Neural progenitor cell (in vitro differentiated cells): ENCODE measurements around the gene PPIC. TPM values are rescaled to one million over a fixed set of nuclear protein-coding genes. Genes with fewer than 3 reads are reported as not detected.

Experiments
- DNase-seq: peaks from one replicate; pipeline ENCODE4 v3.0.0-alpha.2; 2016; ENCODE audit warnings: low spot score
- H2AFZ ChIP-seq: fragments of 200-600 bp; sonication (generic); replicated peaks from 2 replicates; pipeline ENCODE4 v1.6.1; 2016; ENCODE audit warnings: antibody characterized with exemption
- H3F3A ChIP-seq: fragments of 200-600 bp; sonication (generic); 2 replicates; pipeline ENCODE4 v1.6.1; 2016; ENCODE audit warnings: antibody characterized with exemption, low read depth
- H3K27ac ChIP-seq: fragments of 200-600 bp; sonication (generic); 2 replicates; pipeline ENCODE4 v1.5.1; 2016; ENCODE audit warnings: mild to moderate bottlenecking
- H3K27me3 ChIP-seq: fragments of 200-600 bp; sonication (generic); 2 replicates; pipeline ENCODE4 v1.6.1; 2016; ENCODE audit warnings: mild to moderate bottlenecking, moderate library complexity
- H3K36me3 ChIP-seq: fragments of 200-600 bp; sonication (generic); 2 replicates; pipeline ENCODE4 v1.5.1; 2016
- H3K4me1 ChIP-seq: fragments of 200-600 bp; sonication (generic); 2 replicates; pipeline ENCODE4 v1.6.1; 2016; ENCODE audit warnings: mixed run types
- H3K4me2 ChIP-seq: fragments of 200-600 bp; sonication (generic); 2 replicates; pipeline ENCODE4 v1.6.1; 2016
- H3K4me3 ChIP-seq: fragments of 200-600 bp; sonication (generic); 2 replicates; pipeline ENCODE4 v1.5.1; 2016
- H3K79me2 ChIP-seq: fragments of 200-600 bp; sonication (generic); 2 replicates; pipeline ENCODE4 v1.6.1; 2016; ENCODE audit warnings: low read depth
- H3K9ac ChIP-seq: fragments of 200-600 bp; sonication (generic); 2 replicates; pipeline ENCODE4 v1.6.1; 2016
- H3K9me3 ChIP-seq: fragments of 200-600 bp; sonication (generic); 2 replicates; pipeline ENCODE4 v1.5.1; 2016; ENCODE audit warnings: low read depth
- H4K20me1 ChIP-seq: fragments of 200-600 bp; sonication (generic); 2 replicates; pipeline ENCODE4 v1.6.1; 2016; ENCODE audit warnings: low read depth
- H3K27ac Mint-ChIP-seq: 3 replicates; pipeline ENCODE4 v1.8.0; 2021; ENCODE audit warnings: mixed read lengths
- H3K27me3 Mint-ChIP-seq: 2 replicates; pipeline ENCODE4 v1.8.0; 2022; ENCODE audit warnings: low read depth, mild to moderate bottlenecking, inconsistent platforms, moderate library complexity, mixed read lengths; ENCODE audit not compliant: insufficient read depth
- H3K36me3 Mint-ChIP-seq: 3 replicates; pipeline ENCODE4 v1.8.0; 2021; ENCODE audit warnings: mixed read lengths
- H3K4me1 Mint-ChIP-seq: 3 replicates; pipeline ENCODE4 v1.8.0; 2021; ENCODE audit warnings: mixed read lengths
- H3K4me3 Mint-ChIP-seq: 3 replicates; pipeline ENCODE4 v1.8.0; 2021; ENCODE audit warnings: mild to moderate bottlenecking, moderate library complexity, mixed read lengths
- H3K9me3 Mint-ChIP-seq: 3 replicates; pipeline ENCODE4 v1.8.0; 2020; ENCODE audit warnings: mixed read lengths
- EZH2 ChIP-seq: fragments of 200-600 bp; sonication (generic); IDR thresholded peaks from 2 replicates; pipeline ENCODE4 v1.6.1; 2017; ENCODE audit warnings: antibody characterized with exemption, mild to moderate bottlenecking, moderate library complexity
- EZH2phosphoT487 ChIP-seq: fragments of 200-600 bp; sonication (generic); IDR thresholded peaks from 2 replicates; pipeline ENCODE4 v1.6.1; 2017; ENCODE audit warnings: antibody characterized with exemption
- total RNA-seq: library from RNA; depleted of rRNA; stranded (reverse); fragments of >200 nt; gene quantifications from 2 replicates; pipeline ENCODE4 v1.2.3, GENCODE V29; 2015; ENCODE audit warnings: low replicate concordance
- TF ChIP-seq, protein P1 (sequence below): fragments of 200-600 bp; sonication (generic); IDR thresholded peaks from 2 replicates; pipeline ENCODE4 v1.5.1; 2017; ENCODE audit warnings: antibody characterized with exemption, mild to moderate bottlenecking

Gene PPIC
- total RNA-seq, 1 donor from 2014 or later: not detected

DNA sequence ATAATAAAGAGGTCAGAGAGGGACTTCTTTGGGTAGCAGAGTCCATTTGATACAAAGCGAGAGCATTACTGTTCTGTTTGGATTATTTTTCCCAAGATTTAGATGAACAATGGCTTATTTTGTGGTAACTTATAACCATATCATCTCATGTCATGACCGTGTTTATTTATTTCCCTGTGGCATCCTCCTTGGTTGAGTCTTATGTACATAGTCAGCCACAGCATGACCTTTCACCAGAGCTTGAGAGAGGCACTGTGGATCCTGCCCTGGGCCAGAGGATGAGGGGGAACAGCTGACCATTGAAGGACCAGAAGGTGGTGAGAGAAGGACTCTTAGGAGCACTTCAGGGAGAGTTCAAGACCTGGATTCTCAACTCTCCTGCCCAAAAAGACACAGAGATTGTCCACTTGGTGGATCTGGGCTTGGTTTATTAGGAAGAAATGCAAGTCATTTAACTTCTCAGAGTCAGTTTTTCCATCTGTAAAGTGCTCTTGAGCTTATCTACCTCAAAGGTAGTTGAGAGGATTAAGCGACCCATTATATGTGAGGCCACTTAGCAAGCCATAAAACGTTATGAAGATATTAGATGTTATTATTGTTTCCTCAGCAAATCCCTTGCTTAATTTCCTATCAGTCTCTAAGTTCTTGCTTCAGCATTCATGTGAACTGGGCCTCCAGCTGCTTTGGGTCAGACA is 51.4 kb downstream of the PPIC start:
- no peaks in the 10 kb centered on the region for H3K36me3 ChIP-seq
- Mint-ChIP-seq H3K27ac (no peak overlapping the region), H3K4me3 (no peak overlapping the region), H3K27me3 (no peaks in the 10 kb centered on the region), H3K9me3 (no peaks in the 10 kb centered on the region), H3K36me3 (no peaks in the 10 kb centered on the region), H3K4me1 (no peaks in the 10 kb centered on the region)
- H3K4me2 ChIP-seq: no peak overlapping the region
- DNase-seq: no peak
- H3K4me3 ChIP-seq: no peak overlapping the region
- H2AFZ ChIP-seq: no peak overlapping the region
- H3K4me1 ChIP-seq: no peaks in the 10 kb centered on the region
- no peak overlapping the region for H3K27ac ChIP-seq
- H3K79me2 ChIP-seq: no peaks in the 10 kb centered on the region
- no peaks in the 10 kb centered on the region for H3K9me3 ChIP-seq
- H3F3A ChIP-seq: no peaks in the 10 kb centered on the region
- H3K27me3 ChIP-seq: no peaks in the 10 kb centered on the region
- no peak for TF ChIP-seq EZH2phosphoT487
- TF ChIP-seq EZH2: no peak
- TF ChIP-seq, protein P1, sequence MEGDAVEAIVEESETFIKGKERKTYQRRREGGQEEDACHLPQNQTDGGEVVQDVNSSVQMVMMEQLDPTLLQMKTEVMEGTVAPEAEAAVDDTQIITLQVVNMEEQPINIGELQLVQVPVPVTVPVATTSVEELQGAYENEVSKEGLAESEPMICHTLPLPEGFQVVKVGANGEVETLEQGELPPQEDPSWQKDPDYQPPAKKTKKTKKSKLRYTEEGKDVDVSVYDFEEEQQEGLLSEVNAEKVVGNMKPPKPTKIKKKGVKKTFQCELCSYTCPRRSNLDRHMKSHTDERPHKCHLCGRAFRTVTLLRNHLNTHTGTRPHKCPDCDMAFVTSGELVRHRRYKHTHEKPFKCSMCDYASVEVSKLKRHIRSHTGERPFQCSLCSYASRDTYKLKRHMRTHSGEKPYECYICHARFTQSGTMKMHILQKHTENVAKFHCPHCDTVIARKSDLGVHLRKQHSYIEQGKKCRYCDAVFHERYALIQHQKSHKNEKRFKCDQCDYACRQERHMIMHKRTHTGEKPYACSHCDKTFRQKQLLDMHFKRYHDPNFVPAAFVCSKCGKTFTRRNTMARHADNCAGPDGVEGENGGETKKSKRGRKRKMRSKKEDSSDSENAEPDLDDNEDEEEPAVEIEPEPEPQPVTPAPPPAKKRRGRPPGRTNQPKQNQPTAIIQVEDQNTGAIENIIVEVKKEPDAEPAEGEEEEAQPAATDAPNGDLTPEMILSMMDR: no peak
- H3K9ac ChIP-seq: no peak overlapping the region
- no peaks in the 10 kb centered on the region for H4K20me1 ChIP-seq

DNA sequence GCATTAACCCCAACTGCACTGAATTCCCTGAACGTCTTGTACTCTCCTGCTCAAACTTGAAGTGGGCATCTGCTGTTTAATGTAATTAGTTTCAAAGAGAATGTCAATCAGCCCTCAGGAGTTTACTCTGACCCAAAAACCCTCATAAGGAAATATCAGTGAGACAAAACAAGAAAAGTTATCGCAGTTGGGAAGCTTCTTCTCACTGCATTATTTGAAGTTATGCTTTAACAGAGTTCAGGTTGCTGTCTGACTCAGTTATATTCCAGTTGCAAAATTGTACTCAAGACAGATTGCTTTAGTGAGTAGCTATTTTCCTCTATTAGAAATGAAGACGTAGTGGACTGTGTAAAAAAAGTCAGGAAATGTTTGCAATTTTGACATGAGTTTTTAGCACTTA is 52.1 kb downstream of the PPIC start:
- Histone ChIP-seq H3K79me2 (no peaks in the 10 kb centered on the region), H3K27ac (no peak overlapping the region), H3K4me2 (no peak overlapping the region), H3K36me3 (no peaks in the 10 kb centered on the region), H3K4me3 (no peak overlapping the region), H3K9me3 (no peaks in the 10 kb centered on the region), H3K9ac (no peak overlapping the region), H3K27me3 (no peaks in the 10 kb centered on the region), H3K4me1 (no peaks in the 10 kb centered on the region), H2AFZ (no peak overlapping the region), H3F3A (no peaks in the 10 kb centered on the region), H4K20me1 (no peaks in the 10 kb centered on the region)
- TF ChIP-seq EZH2 (no peak), EZH2phosphoT487 (no peak)
- TF ChIP-seq, protein P1: no peak
- no peak overlapping the region for H3K27ac Mint-ChIP-seq
- DNase-seq: no peak
- H3K9me3 Mint-ChIP-seq: peaks cover 2% of the 10 kb centered on the region
- no peaks in the 10 kb centered on the region for H3K36me3 Mint-ChIP-seq
- no peak overlapping the region for H3K4me3 Mint-ChIP-seq
- H3K27me3 Mint-ChIP-seq: no peaks in the 10 kb centered on the region
- no peaks in the 10 kb centered on the region for H3K4me1 Mint-ChIP-seq

DNA sequence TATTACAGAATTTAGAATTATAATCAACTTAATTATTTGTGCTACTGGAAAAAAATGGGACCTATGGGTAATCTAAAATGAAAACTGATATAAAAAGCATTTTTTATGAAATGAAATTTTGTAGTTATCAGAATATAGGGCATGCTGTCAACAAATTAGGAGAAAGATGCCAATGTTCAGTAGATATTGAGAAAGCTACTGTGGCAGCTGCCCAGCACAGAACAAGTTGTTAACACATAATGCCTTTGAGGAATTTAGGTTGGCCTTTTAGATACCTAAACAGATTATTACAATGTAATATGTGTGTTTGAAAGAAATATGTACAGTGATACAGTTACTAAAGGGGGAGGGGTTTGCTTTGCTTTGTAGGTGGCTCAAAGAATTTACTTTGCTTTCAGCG is 54.1 kb downstream of the PPIC start:
- H2AFZ ChIP-seq: no peak overlapping the region
- Mint-ChIP-seq H3K9me3 (peaks cover 2% of the 10 kb centered on the region), H3K4me1 (no peaks in the 10 kb centered on the region), H3K36me3 (no peaks in the 10 kb centered on the region), H3K27ac (no peak overlapping the region), H3K4me3 (no peak overlapping the region), H3K27me3 (no peaks in the 10 kb centered on the region)
- no peaks in the 10 kb centered on the region for H3K4me1 ChIP-seq
- H3K27me3 ChIP-seq: no peaks in the 10 kb centered on the region
- H3K36me3 ChIP-seq: no peaks in the 10 kb centered on the region
- no peak overlapping the region for H3K4me3 ChIP-seq
- no peak overlapping the region for H3K9ac ChIP-seq
- no peaks in the 10 kb centered on the region for H3K9me3 ChIP-seq
- no peaks in the 10 kb centered on the region for H3F3A ChIP-seq
- H3K4me2 ChIP-seq: no peak overlapping the region
- TF ChIP-seq, protein P1: no peak
- TF ChIP-seq EZH2phosphoT487: no peak
- no peak for TF ChIP-seq EZH2
- no peaks in the 10 kb centered on the region for H3K79me2 ChIP-seq
- H4K20me1 ChIP-seq: no peaks in the 10 kb centered on the region
- no peak overlapping the region for H3K27ac ChIP-seq
- no peak for DNase-seq
